Activated CD8-positive, alpha-beta memory T cell treated with anti-CD3 and anti-CD28 coated beads, Interleukin-2, amount 50 U/mL, for 1 hour (primary cell): ENCODE measurements around the gene PSG6.
"Not testable (repeated sequence)": the region's sequence is repeated elsewhere in the genome, so short reads cannot be mapped to it uniquely, and the experiment has no call there.

Source experiments
- DNase-seq: peaks from one replicate; pipeline ENCODE4 v3.0.0-alpha.2; 2020; ENCODE audit errors: extremely low read depth

Gene PSG6

DNA sequence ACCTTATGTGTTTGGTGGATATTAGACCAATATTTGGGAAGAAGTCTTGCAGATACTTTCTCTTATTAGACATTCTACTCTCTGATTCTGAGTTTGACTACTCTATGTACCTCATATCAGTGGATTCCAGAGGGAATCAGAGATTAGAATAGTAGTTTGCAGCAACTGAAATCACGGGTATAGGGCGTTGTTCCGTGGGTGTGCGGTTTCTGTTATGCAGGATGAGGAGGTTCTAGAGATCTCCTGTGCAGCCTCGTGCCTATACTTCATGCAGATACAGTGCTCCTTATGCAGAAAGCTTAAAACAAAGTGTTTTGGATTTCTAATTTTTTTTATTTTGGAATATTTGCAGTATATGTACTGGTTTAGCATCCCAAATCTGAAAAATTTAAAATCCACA is 6.0 kb downstream of the PSG6 start:
- DNase-seq: not testable (repeated sequence)

DNA sequence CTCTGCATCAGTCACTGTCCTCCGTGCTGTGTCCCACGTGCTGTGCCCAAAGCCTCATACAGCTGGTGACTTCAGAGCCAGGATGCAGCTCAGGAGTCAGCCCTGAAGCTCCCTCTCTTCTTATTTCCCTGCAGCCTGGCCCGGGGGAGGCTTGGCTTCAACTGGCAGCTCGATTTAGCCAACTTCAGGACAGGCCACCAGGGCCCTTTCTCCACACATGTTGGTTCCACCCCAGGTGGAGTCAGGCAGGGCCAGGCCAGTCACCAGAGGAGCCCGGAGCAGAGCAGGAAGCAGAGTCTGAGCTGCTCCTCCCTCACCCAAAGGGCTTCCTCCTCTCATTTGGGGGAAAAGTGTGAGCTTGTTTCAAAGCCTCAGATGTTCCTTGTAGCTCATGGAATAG is 11.5 kb downstream of the PSG6 start:
- not testable (repeated sequence) for DNase-seq

DNA sequence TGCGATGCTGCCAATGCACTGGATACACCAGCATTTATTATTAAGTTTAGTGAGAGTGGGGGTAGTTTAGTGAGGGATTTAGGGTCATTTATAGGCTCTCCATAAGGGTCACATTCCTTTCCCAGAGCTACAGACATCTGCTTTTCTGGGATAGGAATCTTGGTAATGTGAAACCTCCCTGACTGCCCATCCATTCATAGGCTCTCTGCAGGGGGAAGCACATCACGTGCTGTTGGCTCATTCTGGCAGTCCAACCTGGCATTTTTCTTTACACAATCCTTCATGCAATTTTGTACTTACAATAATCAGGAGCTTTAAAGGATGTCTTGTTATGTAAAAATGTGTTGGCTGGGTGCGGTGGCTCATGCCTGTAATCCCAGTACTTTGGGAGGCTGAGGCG is 17.1 kb downstream of the PSG6 start:
- DNase-seq: not testable (repeated sequence)

DNA sequence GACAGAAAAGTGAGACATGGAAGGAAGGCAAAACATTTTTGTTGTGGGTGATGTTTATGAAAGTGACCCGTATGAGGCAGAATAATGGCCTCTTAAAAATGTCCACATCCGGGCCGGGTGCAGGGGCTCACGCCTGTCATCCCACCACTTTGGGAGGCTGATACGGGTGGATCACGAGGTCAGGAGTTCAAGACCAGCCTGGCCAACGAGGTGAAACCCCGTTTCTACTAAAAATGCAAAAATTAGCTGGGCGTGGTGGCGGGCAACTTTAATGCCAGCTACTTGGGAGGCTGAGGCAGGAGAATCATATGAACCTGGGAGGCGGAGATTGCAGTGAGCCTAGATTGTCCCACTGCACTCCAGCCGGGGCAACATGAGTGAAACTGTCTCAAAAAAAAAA is 18.0 kb downstream of the PSG6 start:
- DNase-seq: not testable (repeated sequence)

DNA sequence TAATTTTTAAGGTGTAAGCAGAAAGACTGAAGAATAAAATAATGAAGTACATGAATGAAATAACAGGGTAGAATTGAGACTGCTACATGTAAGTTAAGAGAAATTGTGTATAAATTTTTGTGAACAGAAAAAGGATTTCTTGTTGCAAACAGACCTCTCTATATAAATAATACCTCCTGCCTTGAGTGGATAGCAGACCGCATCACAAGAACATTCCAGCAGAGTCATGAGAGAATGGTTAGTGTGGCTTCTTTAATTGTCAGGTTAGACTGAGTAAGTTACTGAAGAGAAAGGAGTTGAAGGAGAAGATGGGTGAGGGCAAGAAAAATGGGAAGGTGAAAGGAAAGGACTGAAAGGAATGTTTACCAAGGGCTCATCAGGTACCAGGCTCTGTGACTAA is 18.6 kb downstream of the PSG6 start:
- DNase-seq: not testable (repeated sequence)

DNA sequence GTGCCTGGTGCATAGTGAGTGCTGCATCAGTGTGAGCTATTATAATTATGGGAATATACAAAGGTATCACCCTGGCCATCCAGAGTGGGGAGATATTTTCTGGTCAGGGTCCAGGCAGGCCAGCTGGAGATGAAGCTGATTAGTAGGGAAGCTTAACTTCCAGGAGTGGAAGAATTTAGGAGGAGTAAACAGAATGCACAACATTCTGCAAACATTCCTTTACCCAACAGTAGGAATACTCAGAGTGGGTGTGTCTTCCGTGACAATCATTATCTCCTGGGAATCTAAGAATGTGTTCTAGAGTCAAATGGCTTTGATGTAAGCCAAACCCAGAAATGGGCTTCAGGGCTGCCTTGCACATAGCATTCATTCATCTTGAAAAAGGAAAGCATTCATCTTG is 19.0 kb downstream of the PSG6 start:
- DNase-seq: not testable (repeated sequence)

DNA sequence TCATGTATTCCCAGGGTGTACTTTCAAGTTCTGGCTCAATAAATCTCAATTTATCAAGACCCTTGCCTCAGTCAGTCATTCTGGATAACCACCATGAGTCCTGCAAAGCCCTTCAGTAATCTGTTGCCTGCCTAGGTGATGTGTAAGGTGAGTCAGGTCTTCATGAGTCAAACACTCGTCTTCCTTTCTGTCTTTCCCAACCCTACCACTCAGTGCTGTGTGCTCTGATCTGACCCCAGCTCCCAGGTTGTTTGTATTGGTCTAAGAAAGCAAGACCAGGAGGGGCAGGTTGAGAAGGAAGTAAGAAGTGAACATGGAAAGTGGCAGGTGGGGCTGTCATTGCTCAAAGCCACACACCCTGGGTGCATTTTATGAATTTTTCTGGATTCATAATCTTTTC is 20.0 kb downstream of the PSG6 start:
- not testable (repeated sequence) for DNase-seq

DNA sequence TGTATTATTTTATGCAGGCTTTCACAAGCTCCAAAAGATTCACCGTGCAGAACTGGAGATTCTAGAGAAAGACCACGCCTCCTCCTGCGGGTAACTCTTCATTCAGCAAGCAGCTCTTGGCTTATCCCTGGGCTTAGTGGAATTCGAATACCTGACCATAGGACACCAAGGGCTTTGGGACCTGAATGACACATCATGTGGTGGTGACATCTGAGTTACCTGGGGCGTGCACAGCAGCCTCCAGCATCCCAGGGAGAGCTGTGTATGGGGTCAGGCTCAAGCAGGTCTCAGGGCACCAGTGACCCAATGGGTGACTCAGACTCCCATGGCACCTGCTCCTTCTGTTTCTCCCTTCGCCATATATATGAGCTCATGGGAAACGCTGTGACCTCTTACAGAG is 27.2 kb downstream of the PSG6 start:
- not testable (repeated sequence) for DNase-seq

DNA sequence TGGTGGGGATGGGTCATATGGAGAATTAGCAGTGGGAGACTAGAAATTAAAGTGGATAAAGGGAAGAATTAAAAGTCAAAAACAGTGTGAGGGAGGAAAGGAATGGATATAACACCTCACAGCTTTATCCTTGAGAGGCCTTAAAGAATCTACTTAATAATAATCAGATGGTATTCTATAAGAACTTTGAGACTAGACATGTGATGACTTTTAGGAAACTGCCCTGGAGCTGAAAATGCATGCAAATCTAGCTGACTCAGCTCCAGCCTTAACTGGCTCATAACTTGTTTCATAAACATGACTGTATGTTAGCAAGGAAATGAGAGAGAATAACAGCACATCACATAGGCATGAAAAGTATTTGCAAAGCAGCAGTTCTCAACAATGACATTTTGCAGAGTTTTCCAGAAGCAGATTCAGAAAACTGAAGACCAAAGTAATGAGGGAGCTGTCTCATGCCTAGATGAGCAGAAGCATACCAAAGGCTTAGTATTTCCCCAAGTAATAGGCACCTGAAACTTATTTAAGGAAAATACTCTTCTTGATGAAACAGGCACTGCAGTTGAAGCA is 29.7 kb downstream of the PSG6 start:
- not testable (repeated sequence) for DNase-seq

DNA sequence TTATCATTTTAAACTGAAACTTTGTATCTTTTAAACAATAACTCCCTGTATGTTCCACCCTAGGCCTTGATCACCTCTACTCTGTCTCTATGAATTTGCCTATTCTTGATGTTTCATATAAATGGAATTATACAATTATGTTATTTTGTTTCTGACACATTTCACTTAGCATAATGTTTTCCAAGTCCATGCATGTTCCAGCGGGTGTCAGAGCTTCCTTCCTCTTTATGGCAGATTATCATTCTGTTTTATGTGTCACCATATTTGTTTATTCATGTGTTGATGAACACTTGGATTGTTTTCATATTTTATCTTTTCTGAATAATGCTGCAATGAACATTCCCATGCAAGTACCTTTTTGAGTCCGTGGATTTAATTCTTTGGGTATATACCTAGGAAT is 35.0 kb downstream of the PSG6 start:
- DNase-seq: not testable (repeated sequence)

DNA sequence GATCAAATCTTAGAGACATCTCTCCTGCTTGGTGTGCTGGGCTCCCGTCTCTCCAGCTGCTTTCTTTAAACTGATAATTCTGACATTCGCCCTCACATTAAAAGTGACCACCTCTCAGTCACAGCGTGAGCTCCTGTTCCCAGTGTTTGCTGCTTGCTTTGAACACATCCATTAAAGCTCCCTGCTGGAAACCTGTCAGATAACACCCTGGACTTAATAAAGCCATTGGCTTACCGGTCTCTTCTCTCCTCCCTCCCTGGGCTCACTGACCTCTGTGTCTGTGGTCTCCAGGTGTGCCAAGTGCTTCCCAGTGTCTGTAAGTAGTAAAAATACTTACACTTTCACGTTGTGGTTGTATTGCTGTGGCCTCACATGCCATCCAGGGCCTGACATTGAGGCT is 35.7 kb downstream of the PSG6 start:
- DNase-seq: not testable (repeated sequence)

DNA sequence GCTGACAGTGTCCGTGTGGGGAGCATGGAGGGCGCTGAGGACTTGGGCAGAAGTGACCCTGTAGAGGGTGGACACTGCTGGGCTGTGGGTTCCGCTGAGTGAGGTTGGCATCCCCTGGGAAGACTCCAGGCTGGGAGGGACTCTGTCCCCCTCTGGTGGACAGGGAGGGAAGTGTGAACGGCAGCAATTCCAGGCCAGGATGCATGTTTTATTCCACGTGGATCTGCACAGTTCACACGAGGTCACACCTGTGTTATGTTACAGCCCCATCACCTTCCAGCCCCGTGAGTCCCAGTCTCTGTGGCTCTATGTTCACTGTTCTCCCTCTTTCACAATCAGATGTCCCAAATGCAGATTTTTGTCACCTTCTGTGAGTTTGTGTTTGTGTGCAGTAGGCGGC is 36.4 kb downstream of the PSG6 start:
- DNase-seq: not testable (repeated sequence)

DNA sequence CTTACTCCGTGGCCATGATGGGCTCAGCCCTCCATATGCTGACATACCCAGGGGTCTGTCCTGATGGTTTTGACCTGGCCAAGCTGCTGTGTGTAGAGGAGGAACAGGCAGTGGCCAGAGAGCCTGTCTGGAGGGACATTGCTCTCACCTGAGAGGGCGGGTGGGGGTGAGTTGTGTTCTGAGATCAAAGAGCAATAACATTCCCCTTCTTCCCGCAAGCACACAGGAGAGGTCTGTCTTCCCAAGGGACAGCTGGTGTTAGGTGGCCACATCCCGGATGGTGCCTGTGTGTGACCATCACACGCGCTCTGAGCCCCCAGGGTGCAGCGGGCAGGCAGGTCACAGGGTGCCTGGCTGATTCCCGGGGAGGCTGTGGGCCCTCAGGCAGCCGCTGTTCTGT is 37.1 kb downstream of the PSG6 start:
- DNase-seq: not testable (repeated sequence)

DNA sequence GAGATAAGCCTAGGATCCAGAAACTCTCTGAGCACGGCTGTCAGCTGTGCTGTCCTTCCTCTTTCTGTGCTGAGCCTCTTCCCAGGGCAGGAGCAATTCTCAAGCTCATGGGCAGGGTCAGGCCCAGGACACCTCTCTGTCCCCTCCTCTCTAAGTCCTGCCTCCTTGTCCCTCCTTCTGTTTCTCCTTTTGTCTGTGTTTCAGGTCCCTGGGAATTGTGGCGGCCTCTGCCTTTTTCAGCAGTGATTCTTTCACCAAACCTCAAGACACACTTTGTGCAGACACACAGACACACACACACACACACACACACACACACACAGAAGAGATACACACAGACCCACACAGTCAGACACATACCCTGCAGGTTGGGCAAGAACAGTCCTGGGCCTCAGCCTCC is 38.1 kb downstream of the PSG6 start, which contains the start of gene PSG1:
Gene PSG1 (minus strand): TSS at position 101 of the 400 bp plus-strand sequence. CDS start 132 bp downstream, outside the sequence.
- DNase-seq: no peak

DNA sequence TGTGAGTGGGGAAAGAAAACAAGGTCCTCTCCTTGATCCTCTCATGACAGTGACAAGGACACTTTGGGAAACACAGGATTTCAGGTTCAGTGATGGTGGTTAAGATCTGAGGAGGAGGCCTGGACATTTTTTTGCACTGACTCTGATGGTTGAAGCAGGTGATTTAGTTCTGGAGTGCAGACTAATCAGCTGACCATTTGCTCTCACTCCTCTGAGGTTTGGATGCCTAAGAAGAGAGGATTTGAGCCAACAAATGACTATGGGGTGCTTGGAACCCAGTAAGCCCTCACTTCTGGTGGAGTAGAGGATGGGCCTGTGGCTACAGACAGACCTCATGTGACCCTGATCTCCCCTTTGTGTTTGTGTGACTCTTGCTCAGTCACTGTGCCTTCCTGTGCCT is 41.1 kb downstream of the PSG6 start:
- DNase-seq: not testable (repeated sequence)

DNA sequence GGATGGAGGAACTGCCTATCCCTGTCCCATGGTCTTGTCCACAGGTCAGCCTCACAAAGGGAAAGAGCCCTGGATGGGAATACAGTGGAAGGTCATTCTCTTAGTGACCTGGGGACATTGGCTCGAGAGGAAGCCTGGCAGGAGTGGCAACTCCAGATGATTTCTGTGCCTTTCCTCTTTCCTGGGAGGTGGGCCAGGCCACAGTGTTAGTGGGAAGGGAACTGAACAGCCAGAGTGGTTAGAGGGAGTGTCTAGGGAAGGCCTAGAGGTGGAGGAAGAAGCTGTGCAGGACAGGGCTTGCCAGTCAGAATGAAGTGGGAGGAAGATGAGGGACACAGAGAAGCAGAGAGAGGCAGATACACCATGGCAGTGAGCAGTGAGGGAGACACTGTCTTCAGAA is 41.8 kb downstream of the PSG6 start:
- DNase-seq: not testable (repeated sequence)

DNA sequence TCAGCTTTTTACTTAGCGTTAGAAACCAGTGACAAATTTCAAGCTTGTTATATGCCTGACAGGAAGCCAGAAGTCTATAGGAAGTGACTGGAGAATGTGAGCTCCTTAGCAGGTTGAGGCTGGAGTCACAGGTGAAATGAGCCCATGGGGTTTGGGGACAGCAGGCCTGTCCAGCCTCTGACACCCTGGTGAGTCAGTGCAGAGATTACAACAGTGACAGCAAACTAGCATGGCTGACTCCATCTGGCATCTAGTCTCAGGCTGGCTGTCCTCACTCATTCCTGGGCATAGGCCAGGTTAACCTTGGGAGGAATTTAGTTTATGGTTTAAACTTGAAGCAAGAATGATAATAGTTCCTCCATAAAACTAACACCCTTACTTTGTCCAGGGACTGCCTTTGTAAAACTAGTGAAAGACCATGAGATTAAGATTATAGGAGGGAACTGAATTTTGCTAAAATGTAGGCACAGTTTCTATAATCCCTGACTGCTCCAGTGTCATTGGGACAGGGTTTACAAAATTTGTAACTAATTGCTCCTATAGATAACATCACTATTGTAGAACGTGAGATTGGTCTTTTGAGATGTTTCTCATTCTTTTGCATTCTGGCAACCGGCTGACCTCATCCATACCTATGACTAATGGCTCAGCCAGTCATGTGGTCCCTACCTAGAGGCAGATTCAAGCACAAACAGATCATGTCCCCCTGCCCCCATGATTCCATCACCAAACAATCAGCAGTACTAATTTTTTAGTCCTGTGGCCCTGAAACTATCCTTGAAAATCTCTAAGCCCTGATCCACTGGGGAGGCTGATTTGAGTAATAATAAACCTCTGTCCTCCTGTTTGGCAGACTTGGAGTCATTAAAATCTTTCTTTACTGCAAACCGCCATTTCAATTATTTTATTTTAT is 42.5 kb downstream of the PSG6 start:
- not testable (repeated sequence) for DNase-seq

DNA sequence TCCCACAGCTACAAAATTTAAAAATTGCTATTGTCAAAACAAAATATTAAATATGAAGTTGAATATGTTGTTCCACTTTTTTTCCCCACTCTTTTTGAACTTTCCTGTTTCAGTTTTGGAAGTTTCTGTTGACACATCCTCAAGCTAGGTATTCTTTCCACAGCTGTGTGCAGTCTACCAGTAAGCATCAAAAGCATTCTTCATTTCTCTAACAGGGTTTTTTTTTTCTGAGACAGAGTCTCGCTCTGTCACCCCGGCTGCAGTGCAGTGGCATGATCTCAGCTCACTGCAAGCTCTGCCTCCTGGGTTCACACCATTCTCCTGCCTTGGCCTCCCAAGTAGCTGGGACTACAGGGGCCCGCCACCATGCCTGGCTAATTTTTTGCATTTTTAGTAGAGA is 43.6 kb downstream of the PSG6 start:
- not testable (repeated sequence) for DNase-seq

DNA sequence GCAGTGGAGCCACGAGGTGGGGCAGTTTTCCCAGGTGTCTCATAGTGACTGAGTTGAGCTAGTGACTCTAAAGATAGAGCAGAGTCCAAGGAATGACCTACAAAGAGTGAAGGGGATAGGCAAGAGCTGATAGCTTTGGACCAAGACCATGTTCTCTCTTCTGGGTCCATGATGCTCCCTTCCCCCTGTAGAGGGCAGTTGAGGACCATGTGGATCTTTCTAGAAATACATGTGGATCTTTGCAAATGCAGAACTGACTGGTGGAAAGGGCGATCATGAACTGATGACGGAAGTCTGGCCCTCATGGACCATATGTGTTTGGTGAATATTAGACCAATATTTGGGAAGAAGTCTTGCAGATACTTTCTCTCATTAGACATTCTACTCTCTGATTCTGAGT is 45.1 kb downstream of the PSG6 start:
- no peak for DNase-seq

DNA sequence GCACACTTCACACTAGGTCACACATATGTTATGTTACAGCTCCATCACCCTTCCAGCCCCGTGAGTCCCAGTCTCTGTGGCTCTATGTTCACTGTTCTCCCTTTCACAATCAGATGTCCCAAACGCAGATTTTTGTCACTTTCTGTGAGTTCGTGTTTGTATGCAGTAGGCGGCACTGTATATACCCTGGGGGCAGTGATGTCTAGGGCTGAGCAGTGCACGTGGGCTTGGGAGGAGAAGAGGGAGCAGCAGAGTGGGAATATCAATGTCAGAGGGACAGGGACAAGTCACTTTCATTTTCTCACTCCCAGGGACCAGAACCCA is 60.2 kb downstream of the PSG6 start:
- DNase-seq: no peak

DNA sequence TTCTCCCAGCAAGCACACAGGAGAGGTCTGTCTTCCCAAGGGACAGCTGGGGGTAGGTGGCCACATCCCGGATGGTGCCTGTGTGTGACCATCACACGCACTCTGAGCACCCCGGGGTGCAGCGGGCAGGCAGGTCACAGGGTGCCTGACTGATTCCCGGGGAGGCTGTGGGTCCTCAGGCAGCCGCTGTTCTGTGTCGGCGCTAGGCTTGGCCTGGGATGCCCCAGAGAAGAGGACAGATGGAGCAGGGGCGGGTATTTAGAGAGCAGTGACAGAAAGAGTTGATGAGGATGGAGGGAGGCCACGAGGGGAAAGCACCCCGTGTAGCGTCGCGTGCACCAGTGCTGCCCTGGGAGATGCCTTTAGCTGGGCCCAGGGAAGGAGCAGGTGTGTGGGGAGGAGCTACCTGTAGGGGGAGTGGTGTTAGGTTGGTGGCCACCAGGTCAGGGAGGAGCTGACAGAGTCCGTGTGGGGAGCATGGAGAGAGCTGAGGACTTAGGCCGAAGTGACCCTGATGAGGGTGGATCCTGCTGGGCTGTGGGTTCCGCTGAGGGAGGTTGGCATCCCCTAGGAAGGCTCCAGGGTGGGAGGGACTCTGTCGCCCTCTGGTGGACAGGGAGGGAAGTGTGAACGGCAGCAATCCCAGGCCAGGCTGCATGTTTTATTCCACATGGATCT is 60.7 kb downstream of the PSG6 start:
- not testable (repeated sequence) for DNase-seq

DNA sequence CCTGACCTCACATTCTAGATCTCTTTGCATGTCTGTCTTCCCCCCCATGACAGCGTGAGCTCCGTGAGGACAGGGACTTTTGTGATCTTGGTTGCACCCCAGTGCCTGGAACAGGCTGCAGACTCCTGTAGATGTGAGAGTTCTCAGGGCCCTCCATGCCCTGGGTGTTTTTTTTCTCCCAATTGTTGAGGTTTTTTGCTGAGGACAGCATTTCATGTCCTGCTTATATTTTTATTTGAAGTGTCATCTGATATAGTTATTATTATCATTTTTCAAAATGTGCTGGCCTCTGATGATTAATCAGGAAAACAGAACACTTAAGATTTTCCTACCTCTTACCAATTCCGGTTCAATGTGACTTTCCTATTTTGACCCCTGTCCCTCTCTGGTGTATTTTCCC is 62.9 kb downstream of the PSG6 start:
- not testable (repeated sequence) for DNase-seq

DNA sequence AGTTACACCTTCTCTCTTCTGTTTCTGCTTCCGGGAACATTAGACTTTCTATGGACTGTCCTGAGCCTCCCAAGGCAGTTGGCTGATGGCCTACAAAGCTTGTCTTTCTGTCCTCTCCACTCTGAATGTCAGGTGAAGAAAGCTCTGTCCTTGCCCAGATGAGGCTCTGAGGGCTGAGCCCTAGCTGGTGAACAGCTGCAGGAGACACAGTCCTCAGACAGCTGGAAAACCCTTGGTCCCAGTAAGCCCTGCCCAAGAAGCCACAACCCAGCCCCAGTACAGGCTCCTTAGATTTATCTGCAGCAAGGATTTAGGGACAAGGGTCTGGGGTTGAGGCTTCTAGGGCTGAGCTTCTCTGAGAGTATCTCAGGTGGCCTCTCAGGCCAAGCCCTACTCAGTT is 64.5 kb downstream of the PSG6 start:
- DNase-seq: not testable (repeated sequence)
